ENCODE results near the gene TRIM3.
"Not testable (repeated sequence)": the region's sequence is repeated elsewhere in the genome, so short reads cannot be mapped to it uniquely, and the experiment has no call there.

Gene TRIM3

DNA sequence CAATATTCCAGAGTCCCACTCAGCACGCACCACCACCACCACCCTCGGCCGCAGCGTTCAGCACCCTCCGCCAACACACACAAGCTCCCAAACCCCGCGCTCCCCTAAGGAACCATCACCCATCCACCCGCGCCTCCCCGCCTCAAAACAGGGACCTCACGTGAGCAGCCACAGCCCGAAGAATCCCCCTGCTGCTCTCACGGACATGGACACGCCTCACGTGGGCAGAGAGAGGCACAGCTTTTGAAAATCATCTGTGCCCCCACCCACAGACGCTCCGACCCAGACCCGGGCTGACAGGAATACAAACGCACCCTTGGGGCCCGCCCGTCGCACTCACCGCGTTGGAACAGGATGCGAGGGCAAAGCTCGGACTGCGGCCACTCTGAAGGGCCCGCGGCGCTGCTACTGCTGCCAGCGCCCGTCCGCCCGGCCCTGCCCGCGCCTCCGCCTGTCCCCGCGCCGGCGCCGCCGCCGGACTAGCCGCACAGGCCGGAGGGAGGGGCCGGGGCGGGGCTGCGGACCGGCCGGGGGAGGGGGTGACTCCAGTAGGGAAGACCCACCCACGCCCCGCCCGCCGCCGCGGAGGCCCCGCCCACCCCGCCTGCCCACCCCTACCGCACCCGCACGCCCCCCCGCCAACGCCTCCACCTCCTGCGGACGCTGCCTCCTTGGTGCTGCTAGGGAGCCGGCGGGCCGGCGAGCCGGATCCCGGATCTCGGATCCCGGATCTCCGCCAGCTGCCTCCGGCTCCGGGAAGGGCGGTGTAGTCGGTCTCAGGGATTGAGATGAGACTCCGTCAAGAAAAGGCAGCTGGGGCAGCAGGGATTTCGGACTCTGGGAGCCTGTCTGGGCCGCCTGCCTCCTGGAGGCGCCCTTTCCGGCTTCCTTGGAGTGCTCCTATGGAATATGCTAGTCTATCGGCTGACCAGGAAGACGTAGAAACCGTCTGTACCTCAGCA is at the start of gene TRIM3:
Gene TRIM3 (minus strand): TSS at position 491 of the 962 bp plus-strand sequence. CDS start 8,246 bp downstream, outside the sequence.
- in situ Hi-C loops (cut with HindIII; ENCODE audit: low sequenced_read_pairs), result no loop called here
- TF ChIP-seq, protein P1, sequence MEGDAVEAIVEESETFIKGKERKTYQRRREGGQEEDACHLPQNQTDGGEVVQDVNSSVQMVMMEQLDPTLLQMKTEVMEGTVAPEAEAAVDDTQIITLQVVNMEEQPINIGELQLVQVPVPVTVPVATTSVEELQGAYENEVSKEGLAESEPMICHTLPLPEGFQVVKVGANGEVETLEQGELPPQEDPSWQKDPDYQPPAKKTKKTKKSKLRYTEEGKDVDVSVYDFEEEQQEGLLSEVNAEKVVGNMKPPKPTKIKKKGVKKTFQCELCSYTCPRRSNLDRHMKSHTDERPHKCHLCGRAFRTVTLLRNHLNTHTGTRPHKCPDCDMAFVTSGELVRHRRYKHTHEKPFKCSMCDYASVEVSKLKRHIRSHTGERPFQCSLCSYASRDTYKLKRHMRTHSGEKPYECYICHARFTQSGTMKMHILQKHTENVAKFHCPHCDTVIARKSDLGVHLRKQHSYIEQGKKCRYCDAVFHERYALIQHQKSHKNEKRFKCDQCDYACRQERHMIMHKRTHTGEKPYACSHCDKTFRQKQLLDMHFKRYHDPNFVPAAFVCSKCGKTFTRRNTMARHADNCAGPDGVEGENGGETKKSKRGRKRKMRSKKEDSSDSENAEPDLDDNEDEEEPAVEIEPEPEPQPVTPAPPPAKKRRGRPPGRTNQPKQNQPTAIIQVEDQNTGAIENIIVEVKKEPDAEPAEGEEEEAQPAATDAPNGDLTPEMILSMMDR (IDR thresholded peaks at IDR 0.05; ENCODE audit: low read depth, low read length, missing control alignments), result peak; percentile 43
- peak; percentile 43 for DNase-seq (ENCODE audit: low read depth)

DNA sequence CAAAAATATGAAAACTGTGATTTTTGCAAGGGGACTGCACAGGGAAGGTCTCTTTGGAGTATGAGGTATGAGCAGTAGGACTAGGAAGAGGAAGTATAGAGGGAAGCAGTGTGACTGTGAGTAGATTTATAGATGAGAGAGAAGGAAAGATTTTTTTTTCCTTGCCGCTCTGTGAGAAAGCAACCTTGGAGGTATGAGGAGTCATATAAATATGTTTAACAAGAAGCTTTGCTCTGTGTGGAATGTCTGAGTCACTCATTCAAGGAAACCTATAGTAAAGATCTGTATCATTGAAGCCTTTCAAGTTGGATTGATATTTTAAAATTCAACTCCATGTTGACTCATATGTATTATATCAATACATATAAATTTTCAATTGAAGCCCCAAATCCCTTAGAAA is 49.5 kb upstream of the TRIM3 start:
- DNase-seq (ENCODE audit: low read depth), result peak; percentile 11
- in situ Hi-C loops (cut with HindIII; ENCODE audit: low sequenced_read_pairs), result no loop called here
- TF ChIP-seq, protein P1 (IDR thresholded peaks at IDR 0.05; ENCODE audit: low read depth, low read length, missing control alignments), result no peak
- H3K4me3 ChIP-seq (ENCODE audit: low read depth, low read length), result no peak overlapping the region

More for the DNA sequence above, at the start of gene TRIM3:
- H3K4me3 ChIP-seq (ENCODE audit: low read depth, low read length), result peak within 1 kb of the TSS; percentile 73

DNA sequence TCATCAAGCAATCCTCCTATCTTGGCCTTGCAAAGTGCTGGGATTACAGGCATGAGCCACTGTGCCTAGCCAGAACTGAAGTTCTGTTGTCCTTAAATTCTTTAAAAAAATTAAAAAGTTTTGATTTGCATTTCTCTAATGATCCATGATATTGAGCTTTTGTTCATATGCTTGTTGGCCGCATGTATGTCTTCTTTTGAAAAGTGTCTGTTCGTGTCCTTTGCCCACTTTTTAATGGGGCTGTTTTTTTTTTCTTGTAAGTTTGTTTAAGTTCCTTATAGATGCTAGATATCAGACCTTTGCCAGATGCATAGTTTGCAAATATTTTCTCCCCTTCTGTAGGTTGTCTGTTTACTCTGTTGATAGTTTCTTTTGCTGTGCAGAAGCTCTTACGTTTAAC is 48.2 kb upstream of the TRIM3 start:
- in situ Hi-C loops (cut with HindIII; ENCODE audit: low sequenced_read_pairs); DNase-seq (ENCODE audit: low read depth); H3K4me3 ChIP-seq (ENCODE audit: low read depth, low read length): not testable (repeated sequence)

DNA sequence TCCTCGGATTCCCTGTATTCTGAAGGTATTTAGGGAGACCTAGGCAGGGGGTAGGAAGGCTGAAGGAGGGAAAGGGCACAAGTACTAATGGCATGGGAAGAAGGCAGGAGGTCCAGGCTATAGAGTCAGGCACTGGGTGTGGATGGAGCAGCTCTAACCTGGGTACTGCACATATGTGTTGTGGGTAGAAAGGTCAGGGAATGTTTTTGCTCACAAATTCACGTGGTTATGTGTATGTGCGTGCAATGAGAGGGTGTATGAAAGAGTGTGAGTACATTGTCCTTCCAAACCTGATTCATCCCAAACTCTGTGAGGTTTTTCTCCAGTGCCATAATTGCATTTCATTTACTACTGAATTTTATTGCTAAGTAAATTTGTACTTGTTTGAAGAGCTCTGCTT is 46.5 kb upstream of the TRIM3 start:
- TF ChIP-seq, protein P1 (IDR thresholded peaks at IDR 0.05; ENCODE audit: low read depth, low read length, missing control alignments), result no peak
- DNase-seq (ENCODE audit: low read depth), result no peak
- in situ Hi-C loops (cut with HindIII; ENCODE audit: low sequenced_read_pairs), result no loop called here
- H3K4me3 ChIP-seq (ENCODE audit: low read depth, low read length), result no peak overlapping the region

DNA sequence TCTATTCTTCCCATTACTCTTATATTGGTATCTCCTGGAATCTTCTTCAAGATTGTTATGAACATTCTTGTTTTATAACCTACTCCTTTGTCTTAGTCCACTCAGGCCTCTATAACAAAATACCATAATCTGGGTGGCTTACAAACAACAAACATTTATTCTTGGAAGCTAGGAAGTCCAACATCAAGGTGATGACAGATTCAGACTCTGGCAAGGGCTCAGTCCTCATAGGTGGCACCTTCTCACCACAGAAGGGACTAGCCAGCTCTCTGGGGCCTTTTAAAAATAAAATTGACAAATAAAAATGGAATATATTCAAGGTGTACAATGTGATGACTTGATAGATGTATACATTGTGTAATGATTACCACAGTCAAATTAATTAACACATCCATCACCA is 43.1 kb upstream of the TRIM3 start:
- in situ Hi-C loops (cut with HindIII; ENCODE audit: low sequenced_read_pairs), result no loop called here
- DNase-seq (ENCODE audit: low read depth), result no peak
- TF ChIP-seq, protein P1 (IDR thresholded peaks at IDR 0.05; ENCODE audit: low read depth, low read length, missing control alignments), result no peak
- no peak overlapping the region for H3K4me3 ChIP-seq (ENCODE audit: low read depth, low read length)

DNA sequence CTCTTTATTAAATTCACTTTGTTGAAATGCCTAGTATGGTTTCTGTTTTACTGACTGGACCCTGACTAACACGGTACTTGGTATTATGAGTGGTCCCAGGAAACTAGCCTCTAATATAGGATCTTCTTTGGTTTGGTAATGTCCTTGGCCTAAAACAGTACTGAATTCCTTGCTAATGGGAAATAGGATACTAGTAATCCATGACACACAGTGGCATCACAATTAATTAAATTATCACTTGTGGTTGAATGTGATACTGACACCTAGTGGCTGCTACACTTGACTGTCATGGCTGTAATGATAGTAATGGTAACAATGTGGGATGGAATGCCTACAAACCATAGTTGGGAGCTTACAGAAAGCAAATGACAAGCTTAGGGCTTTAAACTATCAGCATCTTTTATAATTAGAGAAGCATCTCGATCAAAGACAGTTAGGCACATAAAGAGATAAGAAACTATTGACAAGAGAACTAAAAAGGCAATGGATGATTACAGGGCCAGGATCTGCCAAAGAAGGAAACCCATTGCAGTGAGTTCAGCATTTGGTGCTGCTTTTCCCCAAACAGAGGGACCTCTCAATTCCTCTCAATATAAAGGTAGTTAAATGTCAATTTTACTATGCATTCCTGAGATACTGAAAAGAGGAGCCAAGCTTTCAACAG is 32.0 kb upstream of the TRIM3 start:
- in situ Hi-C loops (cut with HindIII; ENCODE audit: low sequenced_read_pairs), result no loop called here
- DNase-seq (ENCODE audit: low read depth), result peak; percentile 47
- TF ChIP-seq, protein P1 (IDR thresholded peaks at IDR 0.05; ENCODE audit: low read depth, low read length, missing control alignments), result peak; percentile 70
- H3K4me3 ChIP-seq (ENCODE audit: low read depth, low read length), result no peak overlapping the region

DNA sequence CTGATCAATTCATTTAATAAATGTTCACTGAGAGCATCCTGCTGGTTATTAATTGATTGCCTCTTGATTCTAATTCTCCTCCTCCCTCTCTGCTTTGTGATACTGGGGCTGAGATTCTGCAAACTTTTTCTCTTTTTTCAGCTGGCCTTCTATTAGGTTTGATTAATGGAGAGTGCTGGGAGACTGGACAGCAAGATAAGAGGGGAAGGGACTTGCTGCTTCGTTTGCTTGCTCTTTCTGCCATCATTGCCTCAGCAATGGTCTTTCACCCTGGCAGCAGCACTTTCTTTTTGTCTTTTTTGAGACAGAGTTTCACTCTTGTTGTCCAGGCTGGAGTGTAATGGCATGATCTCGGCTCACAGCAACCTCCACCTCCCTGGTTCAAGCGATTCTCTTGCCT is 30.4 kb upstream of the TRIM3 start:
- DNase-seq (ENCODE audit: low read depth), result no peak
- H3K4me3 ChIP-seq (ENCODE audit: low read depth, low read length), result no peak overlapping the region
- in situ Hi-C loops (cut with HindIII; ENCODE audit: low sequenced_read_pairs), result no loop called here
- TF ChIP-seq, protein P1 (IDR thresholded peaks at IDR 0.05; ENCODE audit: low read depth, low read length, missing control alignments), result no peak

Measured in astrocyte of the cerebellum (primary cell).